ENCODE results near the gene FERMT1. TPM values are rescaled to one million over a fixed set of nuclear protein-coding genes. Genes with fewer than 3 reads are reported as not detected.

FERMT1 gene
- total RNA-seq, 1 experiment from 2014 or later: 1.3 TPM

GRCh38 chr20:6039766-6040165 is 83.1 kb downstream of the FERMT1 start:
- no TSS peak for BruUV-seq (replicated peaks)
- H3K9me3 ChIP-seq (ENCODE audit: low read depth, low read length, poor library complexity, severe bottlenecking): no peaks in the 10 kb centered on the region
- H3K27ac ChIP-seq (ENCODE audit: low read depth, low read length, poor library complexity, severe bottlenecking): no peak overlapping the region
- intact Hi-C loops (cut with micrococcal nuclease; ENCODE audit: unreplicated experiment): no loop called here
- no peaks in the 10 kb centered on the region for H3K4me1 ChIP-seq (ENCODE audit: insufficient read depth, low read length, poor library complexity, severe bottlenecking)
- no peak for DNase-seq (ENCODE audit: low spot score)
- H3K36me3 ChIP-seq (ENCODE audit: insufficient read depth, low read length, poor library complexity, severe bottlenecking): peaks cover 37% of the 10 kb centered on the region
- POLR2A ChIA-PET (ENCODE audit: low non-redundant PET): no interaction called here
- CTCF ChIA-PET: no interaction called here
- H3K27me3 ChIP-seq (replicated peaks; ENCODE audit: insufficient read depth, low read depth, low read length, poor library complexity): no peaks in the 10 kb centered on the region
- no peak for TF ChIP-seq EZH2 (IDR thresholded peaks at IDR 0.05; ENCODE audit: borderline replicate concordance, low read depth, low read length, poor library complexity, severe bottlenecking)
- TF ChIP-seq CTCF (conservative IDR thresholded peaks at IDR 0.05; ENCODE audit: low read depth, low read length): no peak
- no peak overlapping the region for H3K4me3 ChIP-seq (ENCODE audit: low read depth, low read length, poor library complexity, severe bottlenecking)

DNA sequence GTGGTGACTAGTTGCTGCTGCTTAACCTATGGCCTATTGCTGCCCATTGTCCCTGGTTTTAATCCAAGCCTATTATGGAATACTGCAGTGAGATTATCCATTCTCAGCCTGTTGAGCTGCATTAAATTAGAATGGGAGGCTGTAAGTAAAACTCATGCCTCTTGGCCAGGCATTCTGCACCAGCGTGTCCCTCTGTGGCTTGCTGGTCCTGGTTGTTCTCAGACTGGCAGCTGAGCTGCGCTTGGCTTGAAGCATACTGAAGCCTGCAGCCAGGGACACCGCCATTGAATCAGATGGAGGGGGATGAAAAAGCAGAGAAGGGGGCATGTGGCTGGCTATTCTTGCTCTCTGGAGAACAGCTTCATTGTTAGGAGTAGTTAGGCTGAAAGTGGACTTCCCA is 84.6 kb downstream of the FERMT1 start:
- Histone ChIP-seq H3K36me3 (ENCODE audit: insufficient read depth, low read length, poor library complexity, severe bottlenecking) (peaks cover 42% of the 10 kb centered on the region), H3K4me3 (ENCODE audit: low read depth, low read length, poor library complexity, severe bottlenecking) (no peak overlapping the region), H3K9me3 (ENCODE audit: low read depth, low read length, poor library complexity, severe bottlenecking) (no peaks in the 10 kb centered on the region), H3K4me1 (ENCODE audit: insufficient read depth, low read length, poor library complexity, severe bottlenecking) (no peaks in the 10 kb centered on the region), H3K27ac (ENCODE audit: low read depth, low read length, poor library complexity, severe bottlenecking) (no peak overlapping the region), H3K27me3 (replicated peaks; ENCODE audit: insufficient read depth, low read depth, low read length, poor library complexity) (no peaks in the 10 kb centered on the region)
- TF ChIP-seq EZH2 (IDR thresholded peaks at IDR 0.05; ENCODE audit: borderline replicate concordance, low read depth, low read length, poor library complexity, severe bottlenecking): no peak
- no peak for TF ChIP-seq CTCF (conservative IDR thresholded peaks at IDR 0.05; ENCODE audit: low read depth, low read length)
- BruUV-seq (replicated peaks): no TSS peak
- intact Hi-C loops (cut with micrococcal nuclease; ENCODE audit: unreplicated experiment): no loop called here
- no peak for DNase-seq (ENCODE audit: low spot score)
- ChIA-PET POLR2A (ENCODE audit: low non-redundant PET) (no interaction called here), CTCF (no interaction called here)

GRCh38 chr20:6037082-6037481 is 85.7 kb downstream of the FERMT1 start:
- no peak for DNase-seq (ENCODE audit: low spot score)
- H3K9me3 ChIP-seq (ENCODE audit: low read depth, low read length, poor library complexity, severe bottlenecking): no peaks in the 10 kb centered on the region
- H3K27me3 ChIP-seq (replicated peaks; ENCODE audit: insufficient read depth, low read depth, low read length, poor library complexity): no peaks in the 10 kb centered on the region
- CTCF ChIA-PET: no interaction called here
- intact Hi-C loops (cut with micrococcal nuclease; ENCODE audit: unreplicated experiment): no loop called here
- BruUV-seq (replicated peaks): no TSS peak
- no peaks in the 10 kb centered on the region for H3K4me1 ChIP-seq (ENCODE audit: insufficient read depth, low read length, poor library complexity, severe bottlenecking)
- no peak overlapping the region for H3K27ac ChIP-seq (ENCODE audit: low read depth, low read length, poor library complexity, severe bottlenecking)
- TF ChIP-seq CTCF (conservative IDR thresholded peaks at IDR 0.05; ENCODE audit: low read depth, low read length): no peak
- TF ChIP-seq EZH2 (IDR thresholded peaks at IDR 0.05; ENCODE audit: borderline replicate concordance, low read depth, low read length, poor library complexity, severe bottlenecking): no peak
- POLR2A ChIA-PET (ENCODE audit: low non-redundant PET): no interaction called here
- peaks cover 42% of the 10 kb centered on the region for H3K36me3 ChIP-seq (ENCODE audit: insufficient read depth, low read length, poor library complexity, severe bottlenecking)
- no peak overlapping the region for H3K4me3 ChIP-seq (ENCODE audit: low read depth, low read length, poor library complexity, severe bottlenecking)

All from A673 (cell line).